Activated naive CD4-positive, alpha-beta T cell treated with anti-CD3 and anti-CD28 coated beads, Interleukin-2, amount 50 U/mL, for 72 hours (primary cell): ENCODE results near the gene ASCC2. TPM values are rescaled to one million over a fixed set of nuclear protein-coding genes. Genes with fewer than 3 reads are reported as not detected.
A peak's percentile ranks its signal among the peaks of the same experiment; 100 is the strongest.

ENCODE experiments used
- ATAC-seq, 2 donors: fragments of 150-1000 bp; cut with Tn5 transposase; 2 replicates each; pipeline ENCODE4 v1.10.0; 2021; ENCODE audit warnings: mild to moderate bottlenecking in 2 of 2, moderate library complexity in 2 of 2
- DNase-seq, 2 donors: peaks; one replicate each; pipeline ENCODE4 v3.0.0; 2021 to 2022; ENCODE audit warnings: low spot score in 2 of 2
- H3K27ac Mint-ChIP-seq, 2 donors: one replicate each; pipeline ENCODE4 v1.8.0; 2022; ENCODE audit warnings: mild to moderate bottlenecking in 2 of 2, mixed read lengths in 2 of 2
- H3K36me3 Mint-ChIP-seq, 2 donors: one replicate each; pipeline ENCODE4 v1.8.0; 2022; ENCODE audit warnings: mixed read lengths in 2 of 2
- H3K9me3 Mint-ChIP-seq, 2 donors: one replicate each; pipeline ENCODE4 v1.8.0; 2022; ENCODE audit warnings: mixed read lengths in 2 of 2
- total RNA-seq, 2 donors: library from RNA; stranded (reverse); gene quantifications; one replicate each; pipeline ENCODE4 v1.2.3, GENCODE V29; 2022

ASCC2 gene
- total RNA-seq, 2 donors from 2014 or later: 55.0 to 73.2 TPM

DNA sequence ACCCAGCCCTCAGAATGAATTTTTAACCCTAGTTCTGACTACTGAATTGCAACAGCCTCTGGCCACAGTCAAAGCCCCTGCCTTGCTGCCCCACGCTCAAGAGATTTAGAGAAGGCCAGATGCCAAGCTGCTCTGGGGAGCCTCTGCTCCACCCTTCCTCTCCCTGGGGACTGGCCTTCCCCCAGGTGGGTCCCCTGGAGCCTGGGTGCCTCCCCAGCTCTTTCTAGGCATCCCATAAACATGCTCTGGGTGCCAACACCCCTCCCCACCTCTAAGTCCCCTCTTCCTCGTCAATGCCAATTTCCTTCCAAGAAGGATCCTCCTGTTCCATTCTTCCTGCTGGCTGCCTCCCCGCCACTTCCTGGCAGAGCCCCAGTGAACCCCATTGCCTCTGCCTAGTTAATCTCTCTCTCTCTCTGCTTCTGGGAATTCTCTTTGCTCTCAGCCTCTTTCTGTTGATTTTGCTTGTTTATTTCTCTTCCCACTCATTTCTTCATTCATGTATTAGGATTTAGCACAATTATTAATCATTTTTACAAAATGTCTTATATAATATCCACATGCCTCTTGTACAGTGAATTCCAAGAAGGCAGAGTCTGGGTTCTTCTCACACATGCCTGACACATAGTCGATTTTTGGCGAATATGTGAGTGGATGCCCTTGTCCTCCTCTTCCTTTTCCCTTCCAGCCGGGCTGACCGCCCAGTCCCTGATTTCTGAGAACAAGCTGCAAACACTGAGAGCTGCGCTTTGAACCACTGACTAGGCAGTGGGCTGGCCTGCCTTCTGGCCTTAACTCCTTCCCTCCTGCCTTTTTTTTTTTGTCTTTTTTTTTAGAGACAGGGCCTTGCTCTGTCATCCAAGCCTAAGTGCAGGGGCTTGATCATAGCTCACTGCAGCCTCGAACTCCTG is 53.4 kb downstream of the ASCC2 start:
- H3K27ac Mint-ChIP-seq: no peak overlapping the region
- peaks cover 0 to 6% of the 10 kb centered on the region in 2 donors for H3K36me3 Mint-ChIP-seq
- ATAC-seq: no peak
- H3K9me3 Mint-ChIP-seq: no peaks in the 10 kb centered on the region
- no peak for DNase-seq

DNA sequence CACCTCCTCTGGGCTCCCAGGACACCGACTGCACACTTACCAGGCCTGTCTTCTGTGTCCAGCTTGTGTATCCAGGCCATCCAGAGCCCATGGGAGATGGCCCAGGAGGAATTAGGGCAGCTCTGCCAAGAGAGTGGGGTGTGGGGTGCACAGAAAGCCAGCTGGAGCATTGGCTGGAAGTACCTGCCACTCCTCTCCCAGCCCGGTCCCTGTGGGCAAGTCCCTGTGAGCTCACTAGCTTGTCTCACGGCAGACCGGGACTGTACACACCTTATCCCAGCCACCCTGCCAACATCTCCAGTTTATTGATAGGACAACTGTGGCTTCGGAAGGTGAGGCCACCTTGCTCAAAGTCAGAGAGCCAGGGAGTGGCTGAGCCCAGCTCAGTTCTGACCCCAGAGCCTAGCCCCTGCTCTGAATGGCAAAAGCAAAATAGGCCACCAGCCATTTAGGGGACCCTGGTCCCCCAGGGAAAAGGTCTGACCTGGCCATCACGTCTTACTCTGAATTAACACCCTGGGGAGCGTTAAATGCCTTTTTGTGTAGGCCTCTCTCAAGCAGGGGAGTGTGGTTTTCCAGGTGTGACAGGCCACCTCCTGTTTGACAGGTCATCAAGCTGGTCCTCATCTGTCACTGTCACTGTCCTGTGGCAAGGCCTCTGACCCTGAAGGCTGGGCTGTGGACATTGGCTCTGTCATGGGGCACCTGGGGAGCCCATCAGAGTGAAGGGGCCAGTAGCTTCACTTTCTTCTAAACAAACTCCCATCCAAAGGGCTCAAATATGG is 55.8 kb downstream of the ASCC2 start:
- H3K9me3 Mint-ChIP-seq: no peaks in the 10 kb centered on the region
- DNase-seq: no peak
- ATAC-seq: no peak
- H3K36me3 Mint-ChIP-seq: no peaks in the 10 kb centered on the region
- no peak overlapping the region for H3K27ac Mint-ChIP-seq

DNA sequence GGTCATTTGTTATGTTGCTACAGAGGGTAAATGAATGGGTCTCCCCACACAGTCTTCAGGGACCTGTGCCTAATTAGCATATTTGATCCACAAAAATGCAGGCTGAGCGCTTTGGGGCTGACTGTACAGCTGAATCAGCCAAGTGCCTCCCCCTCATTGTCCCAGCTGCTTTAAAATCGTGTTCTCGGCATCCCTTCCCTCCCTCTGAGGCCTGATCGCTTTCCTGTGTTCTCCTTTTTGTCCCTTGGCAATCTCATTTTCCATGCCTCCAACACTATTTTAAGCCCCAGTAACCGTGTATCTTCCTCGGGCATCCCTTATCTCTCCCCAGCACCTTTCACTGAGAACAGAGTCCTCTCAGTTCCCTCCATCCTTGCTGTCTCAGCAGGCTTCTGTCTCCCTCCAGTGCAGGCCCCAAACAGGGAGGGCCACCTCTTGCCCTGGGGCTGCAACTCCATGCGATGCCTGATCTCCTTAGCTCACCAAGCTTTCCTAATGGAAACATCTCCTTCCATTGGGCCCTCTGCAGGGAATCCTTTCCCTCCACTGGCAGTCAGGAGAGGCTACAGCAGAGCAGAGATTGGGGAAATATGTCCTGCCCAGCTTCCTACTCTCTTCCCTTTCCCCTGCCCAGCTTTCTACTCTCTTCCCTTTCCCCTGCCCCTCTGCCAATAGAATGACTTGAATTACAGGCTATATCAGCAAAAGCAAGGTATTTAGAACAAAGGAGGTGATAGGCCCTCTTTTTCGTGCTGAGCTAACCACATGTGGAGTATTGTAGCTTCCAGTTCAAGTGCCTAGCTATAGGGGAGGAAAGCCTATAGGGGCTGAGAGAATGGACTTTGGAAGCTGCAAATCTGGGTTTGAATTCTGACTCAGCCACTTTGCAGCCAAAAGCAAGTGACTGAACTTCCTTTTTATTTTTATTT is 57.1 kb downstream of the ASCC2 start:
- Mint-ChIP-seq H3K36me3 (no peaks in the 10 kb centered on the region), H3K9me3 (no peaks in the 10 kb centered on the region), H3K27ac (no peak overlapping the region)
- ATAC-seq (no peak), DNase-seq (no peak)

DNA sequence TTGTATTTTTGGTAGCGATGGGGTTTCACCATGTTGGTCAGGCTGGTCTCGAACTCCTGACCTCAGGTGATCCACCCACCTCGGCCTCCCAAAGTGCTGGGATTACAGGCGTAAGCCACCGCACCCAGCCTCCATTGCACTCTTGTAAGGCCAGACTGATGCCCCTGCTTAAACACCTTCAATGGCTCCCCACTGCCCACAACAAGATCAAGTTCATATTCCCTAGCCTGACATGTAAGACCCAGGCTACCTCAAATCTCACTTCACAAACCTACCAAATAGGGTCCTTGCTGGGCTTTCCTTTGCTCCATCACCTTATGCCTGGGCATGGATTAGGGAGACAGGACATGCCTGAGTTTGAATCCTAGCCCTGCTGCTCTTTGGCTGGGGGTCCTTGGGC is 57.9 kb downstream of the ASCC2 start:
- ATAC-seq: no peak

DNA sequence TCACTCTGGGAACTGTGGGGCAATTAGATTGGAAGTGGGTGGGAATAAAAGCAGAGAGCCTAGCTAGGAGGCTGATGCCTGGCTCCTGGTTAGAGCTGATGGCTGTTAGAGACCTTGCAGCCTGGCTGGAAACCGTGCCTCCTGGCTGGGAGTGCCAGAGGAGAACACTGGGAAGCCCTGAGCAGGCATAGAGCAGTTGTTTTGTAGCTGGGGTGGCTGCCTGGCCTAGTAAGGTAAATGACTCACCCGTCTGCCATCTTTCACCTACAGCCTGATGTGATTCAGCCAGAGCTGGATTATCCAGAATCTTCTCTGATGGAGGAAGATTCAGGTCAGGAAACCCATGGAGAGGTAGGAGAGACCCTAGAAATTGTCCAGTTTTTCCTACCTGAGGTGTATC is 64.8 kb downstream of the ASCC2 start:
- ATAC-seq (no peak), DNase-seq (no peak)
- H3K36me3 Mint-ChIP-seq: peaks cover 0 to 21% of the 10 kb centered on the region in 2 donors
- H3K27ac Mint-ChIP-seq: no peak overlapping the region
- no peaks in the 10 kb centered on the region for H3K9me3 Mint-ChIP-seq

More for the DNA sequence above, 57.9 kb downstream of the ASCC2 start:
- Mint-ChIP-seq H3K27ac (no peak overlapping the region), H3K9me3 (no peaks in the 10 kb centered on the region), H3K36me3 (no peaks in the 10 kb centered on the region)
- no peak for DNase-seq

DNA sequence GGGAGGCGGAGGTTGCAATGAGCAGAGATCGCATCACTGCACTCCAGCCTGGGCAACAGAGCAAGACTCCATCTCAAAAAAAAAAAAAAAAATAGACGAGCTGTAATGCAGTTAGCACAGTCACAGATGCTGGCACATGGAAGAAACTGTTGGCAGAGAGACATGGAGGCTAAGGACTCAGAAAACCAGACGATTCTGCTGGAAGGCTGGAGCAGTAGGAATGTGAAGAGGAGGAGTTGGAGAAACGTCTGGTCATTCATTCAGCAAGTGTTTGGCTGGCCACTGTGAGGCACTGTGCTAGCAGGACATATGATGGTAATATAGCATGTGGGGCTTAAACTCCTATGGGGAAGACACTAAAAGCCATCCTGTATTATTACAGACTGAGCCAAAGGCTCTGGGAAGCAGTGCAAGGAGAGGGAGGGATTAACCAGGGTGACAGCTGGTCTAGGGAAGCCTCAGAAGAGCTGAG is 65.9 kb downstream of the ASCC2 start:
- Mint-ChIP-seq H3K9me3 (no peaks in the 10 kb centered on the region), H3K36me3 (peaks cover 9 to 31% of the 10 kb centered on the region in 2 donors), H3K27ac (no peak overlapping the region)
- ATAC-seq (no peak), DNase-seq (no peak)

DNA sequence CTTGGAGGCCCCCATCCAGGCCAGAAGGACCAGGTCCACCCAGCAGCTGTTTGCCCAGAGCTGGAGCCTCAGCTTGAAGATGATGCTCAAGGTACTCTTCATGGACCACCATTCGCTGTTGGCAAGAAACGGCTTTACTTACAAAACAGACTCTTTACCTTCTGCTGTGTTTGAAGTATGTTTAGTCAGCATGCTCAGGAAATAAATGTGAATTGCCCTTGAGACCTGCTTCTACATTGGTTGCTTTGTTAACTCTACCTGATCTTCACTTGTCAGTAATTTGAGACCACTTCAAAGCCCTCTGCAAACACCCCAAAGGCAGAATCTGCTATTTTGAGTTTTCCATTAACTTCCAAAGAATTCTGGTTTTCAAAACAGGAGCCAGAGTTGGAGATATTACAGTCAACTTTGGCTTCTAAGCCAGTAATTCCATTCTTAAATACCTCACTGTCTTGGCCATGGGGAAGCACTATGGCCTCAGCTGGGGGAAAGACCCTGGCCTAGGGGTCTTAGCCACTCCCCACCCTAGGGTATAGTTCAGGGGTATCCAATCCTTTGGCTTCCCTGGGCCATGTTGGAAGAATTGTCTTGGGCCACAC is 68.3 kb downstream of the ASCC2 start:
- DNase-seq (no peak), ATAC-seq (no peak)
- no peaks in the 10 kb centered on the region for H3K9me3 Mint-ChIP-seq
- no peak overlapping the region for H3K27ac Mint-ChIP-seq
- H3K36me3 Mint-ChIP-seq: peaks cover 10 to 33% of the 10 kb centered on the region in 2 donors

DNA sequence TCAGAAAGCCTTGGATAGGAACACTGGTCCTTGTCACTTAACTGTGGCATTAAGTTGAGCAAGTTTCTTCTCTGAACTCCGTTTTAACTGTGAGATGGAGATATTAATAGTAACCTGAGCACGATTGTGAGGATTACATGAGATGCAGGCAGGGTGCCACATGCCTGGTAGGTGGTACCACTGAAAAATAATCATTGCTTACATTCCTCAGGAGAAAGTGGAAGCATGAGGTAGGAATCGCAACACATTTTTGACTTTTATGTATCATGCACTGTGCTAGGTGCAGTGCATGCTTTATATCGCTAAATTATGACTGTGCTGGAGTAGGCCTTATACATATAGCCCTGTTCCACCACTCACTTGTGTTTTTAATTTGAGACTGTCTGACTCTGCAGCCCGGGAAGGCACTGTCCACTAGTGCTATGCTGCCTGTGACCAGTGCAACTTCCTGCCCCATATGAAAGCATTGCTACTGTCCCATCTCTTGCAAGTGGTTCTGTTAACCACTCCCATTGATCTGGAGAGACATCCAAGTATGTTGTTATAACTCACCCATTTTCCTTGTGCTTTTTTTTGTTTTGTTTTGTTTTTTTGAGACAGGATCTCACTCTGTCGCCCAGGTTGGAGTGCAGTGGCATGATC is 69.9 kb downstream of the ASCC2 start:
- DNase-seq: no peak
- no peak for ATAC-seq
- Mint-ChIP-seq H3K27ac (peak overlapping the region; percentile 97 to 99), H3K9me3 (no peaks in the 10 kb centered on the region), H3K36me3 (peaks cover 10 to 33% of the 10 kb centered on the region in 2 donors)

DNA sequence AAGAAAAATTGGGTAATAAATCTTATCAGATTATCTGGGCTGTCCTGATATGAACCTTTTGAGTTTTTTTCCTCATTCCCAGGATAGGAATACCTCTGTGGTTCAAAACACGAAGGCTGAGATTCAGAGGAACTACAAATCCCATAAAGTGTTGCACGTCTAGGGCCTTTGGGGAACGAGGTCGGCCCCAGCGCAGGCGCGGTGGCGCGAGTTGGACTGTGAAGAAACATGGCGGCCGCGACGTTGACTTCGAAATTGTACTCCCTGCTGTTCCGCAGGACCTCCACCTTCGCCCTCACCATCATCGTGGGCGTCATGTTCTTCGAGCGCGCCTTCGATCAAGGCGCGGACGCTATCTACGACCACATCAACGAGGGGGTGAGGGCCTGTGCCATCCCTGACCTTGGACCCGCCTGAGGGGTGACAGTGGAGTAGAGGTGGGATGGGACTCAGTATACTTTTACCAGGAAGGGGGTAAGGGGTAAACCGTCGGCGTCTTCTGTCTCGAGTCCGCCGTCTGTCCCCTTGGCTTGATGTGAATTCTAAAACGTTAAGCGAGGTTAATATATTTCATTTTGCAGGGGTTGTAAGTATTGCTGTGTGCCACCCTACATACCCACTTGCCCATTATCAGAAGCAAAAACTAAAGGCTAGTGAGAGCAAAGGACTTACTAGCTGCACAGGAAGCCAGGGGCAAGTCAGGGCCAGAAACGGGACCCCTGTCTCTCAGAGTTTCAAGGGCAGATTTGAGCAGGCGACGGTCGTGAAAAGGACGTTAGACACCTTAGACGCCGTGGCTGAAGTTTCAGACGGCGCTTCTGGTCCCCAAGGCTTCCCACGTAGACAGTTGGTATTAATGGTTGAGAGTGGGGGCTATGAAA is 70.7 kb downstream of the ASCC2 start, which contains the start of gene UQCR10:
UQCR10 (plus strand) TSS at position 199 of the 881 bp plus-strand sequence; CDS start at position 229, 30 bp downstream.
- Mint-ChIP-seq H3K27ac (peak within 1 kb of the TSS; percentile 97 to 99), H3K9me3 (no peaks in the 10 kb centered on the region), H3K36me3 (peaks cover 10 to 33% of the 10 kb centered on the region in 2 donors)
- DNase-seq (peak; percentile 89 to 95), ATAC-seq (peak; percentile 84 to 89)

DNA sequence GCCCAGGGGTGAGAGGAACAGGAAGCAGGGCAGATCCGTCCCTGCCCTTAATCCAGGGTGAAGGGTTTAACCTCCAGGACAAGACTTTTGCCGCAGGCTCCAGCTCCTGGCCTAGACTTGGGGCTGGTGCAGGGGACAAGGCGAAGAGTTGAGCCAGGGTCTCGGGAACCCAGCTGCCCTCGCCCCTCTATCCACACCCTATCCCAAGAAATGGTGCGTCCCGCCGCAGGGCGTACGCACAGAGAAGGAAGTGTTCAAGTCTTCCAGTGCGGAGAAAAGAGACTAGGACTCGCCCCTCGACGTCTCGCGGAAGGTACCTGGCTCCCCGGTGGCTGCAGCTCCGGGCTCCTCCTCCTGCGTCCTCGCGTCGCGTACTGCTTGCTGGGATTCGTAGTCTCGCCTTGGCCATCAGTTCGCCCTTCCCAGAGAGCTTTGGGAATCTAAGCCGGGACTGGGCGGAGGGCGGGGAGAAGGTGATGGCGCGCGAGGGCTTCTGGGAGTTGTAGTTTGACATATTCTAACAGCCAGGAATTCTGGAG is 71.4 kb downstream of the ASCC2 start, which contains the start of gene ZMAT5:
ZMAT5 (minus strand) TSS at position 376 of the 539 bp plus-strand sequence. CDS start 18,463 bp downstream, outside the sequence.
- Mint-ChIP-seq H3K9me3 (no peaks in the 10 kb centered on the region), H3K27ac (peak within 1 kb of the TSS; percentile 97 to 99), H3K36me3 (peaks cover 10 to 33% of the 10 kb centered on the region in 2 donors)
- ATAC-seq: peak; percentile 90 to 97
- peak; percentile 86 to 87 for DNase-seq

DNA sequence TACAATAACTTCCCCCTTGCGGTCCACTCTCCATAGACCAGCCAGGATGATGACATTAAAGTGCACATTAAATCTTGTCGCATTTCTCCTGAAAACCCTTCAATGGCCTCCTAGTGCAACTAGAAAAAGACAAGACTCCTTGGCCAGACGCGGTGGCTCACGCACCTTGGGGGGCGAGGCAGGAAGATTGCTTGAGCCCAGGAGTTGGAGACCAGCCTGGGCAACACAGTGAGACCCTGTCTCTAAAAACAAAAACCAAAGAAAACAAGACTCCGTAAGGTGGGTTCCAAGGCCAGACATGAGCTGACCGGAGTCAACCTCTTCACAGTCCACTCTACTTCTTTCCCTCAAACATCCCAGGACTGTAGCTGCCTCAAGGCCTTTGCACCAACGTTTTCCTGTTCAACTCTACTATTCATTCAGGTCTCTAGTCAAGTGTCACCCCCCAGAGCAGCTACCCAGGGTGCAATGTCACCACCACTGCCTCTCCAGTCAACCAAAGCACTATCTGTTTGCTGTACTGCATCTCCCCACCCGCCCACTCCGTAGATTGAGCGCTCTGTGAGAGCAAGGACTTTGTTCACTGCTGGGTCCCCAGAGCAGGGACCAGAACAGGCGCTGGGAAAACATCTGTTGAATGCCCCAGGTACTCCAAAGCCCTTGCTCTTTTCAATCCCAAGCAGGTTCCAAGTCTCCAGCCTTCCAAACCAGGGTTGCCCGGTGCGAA is 72.0 kb downstream of the ASCC2 start:
- H3K9me3 Mint-ChIP-seq: no peaks in the 10 kb centered on the region
- peaks cover 10 to 32% of the 10 kb centered on the region in 2 donors for H3K36me3 Mint-ChIP-seq
- peak overlapping the region; percentile 97 to 99 for H3K27ac Mint-ChIP-seq
- DNase-seq (peak in 1 of 2 donors; percentile 28), ATAC-seq (peak; percentile 16)

DNA sequence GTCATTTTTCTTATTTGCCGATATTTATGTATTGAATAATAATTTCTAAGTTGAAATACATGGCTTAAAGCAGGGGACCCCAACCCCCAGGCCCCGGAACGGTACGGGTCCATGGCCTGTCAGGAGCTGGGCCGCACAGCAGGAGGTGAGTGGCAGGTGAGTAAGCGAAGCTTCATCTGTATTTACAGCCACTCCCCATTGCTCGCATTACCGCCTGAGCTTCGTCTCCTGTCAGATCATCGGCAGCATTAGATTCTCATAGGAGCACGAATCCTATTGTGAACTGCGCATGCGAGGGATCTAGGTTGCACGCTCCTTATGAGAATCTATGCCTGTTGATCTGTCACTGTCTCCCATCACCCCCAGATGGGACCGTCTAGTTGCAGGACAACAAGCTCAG is 75.8 kb downstream of the ASCC2 start:
- H3K9me3 Mint-ChIP-seq: no peaks in the 10 kb centered on the region
- DNase-seq (no peak), ATAC-seq (no peak)
- H3K27ac Mint-ChIP-seq: no peak overlapping the region
- peaks cover 2% of the 10 kb centered on the region in 2 donors for H3K36me3 Mint-ChIP-seq

DNA sequence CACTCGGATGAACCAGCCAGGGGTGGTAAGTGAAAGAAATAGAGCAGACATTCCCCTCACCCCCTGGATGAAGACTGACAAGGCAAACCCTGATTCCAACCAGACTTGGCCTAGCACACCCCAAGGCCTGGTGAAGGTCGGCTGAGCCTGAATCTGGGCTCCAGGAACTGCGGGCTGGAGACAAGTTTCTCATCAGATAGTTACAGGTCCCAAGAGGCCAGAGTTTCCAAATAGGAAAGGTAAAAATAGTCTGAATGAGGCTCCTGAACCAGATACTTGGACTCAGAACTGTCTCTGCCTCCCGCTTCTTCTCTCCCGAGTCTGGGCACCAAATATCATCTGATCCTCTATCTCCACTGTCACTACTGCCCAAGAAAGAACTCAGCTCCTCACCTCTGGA is 79.1 kb downstream of the ASCC2 start:
- Mint-ChIP-seq H3K36me3 (no peaks in the 10 kb centered on the region), H3K27ac (no peak overlapping the region), H3K9me3 (no peaks in the 10 kb centered on the region)
- ATAC-seq (no peak), DNase-seq (no peak)
